KMS-11 (cell line): Measurements from ENCODE around the gene ARHGEF28.

Source experiments
- H2AFZ ChIP-seq: fragments of 200-600 bp; sonication (generic); 2 replicates; pipeline ENCODE4 v1.6.1; 2016; ENCODE audit warnings: antibody characterized with exemption, mixed run types, low read depth
- H3K27ac ChIP-seq: fragments of 200-600 bp; sonication (generic); 2 replicates; pipeline ENCODE4 v1.6.1; 2016; ENCODE audit warnings: mild to moderate bottlenecking, mixed run types
- H3K27me3 ChIP-seq: fragments of 200-600 bp; sonication (generic); 2 replicates; pipeline ENCODE4 v1.6.1; 2017; ENCODE audit warnings: mild to moderate bottlenecking, low read depth, mixed run types, moderate library complexity; ENCODE audit not compliant: insufficient read depth
- H3K36me3 ChIP-seq: fragments of 200-600 bp; sonication (generic); 2 replicates; pipeline ENCODE4 v1.6.1; 2017; ENCODE audit warnings: mild to moderate bottlenecking, mixed run types; ENCODE audit not compliant: insufficient read depth
- H3K4me1 ChIP-seq: fragments of 200-600 bp; sonication (generic); 2 replicates; pipeline ENCODE4 v1.6.1; 2016; ENCODE audit warnings: mild to moderate bottlenecking, low read depth, mixed run types; ENCODE audit not compliant: poor library complexity, severe bottlenecking
- H3K4me2 ChIP-seq: fragments of 200-600 bp; sonication (generic); 2 replicates; pipeline ENCODE4 v1.7.0; 2016; ENCODE audit warnings: mild to moderate bottlenecking, mixed run types
- H3K4me3 ChIP-seq: fragments of 200-600 bp; sonication (generic); IDR thresholded peaks from 2 replicates; pipeline ENCODE4 v1.6.1; 2017; ENCODE audit warnings: low read depth, low read length, mixed read lengths; ENCODE audit not compliant: insufficient read depth
- H3K79me2 ChIP-seq: fragments of 200-600 bp; sonication (generic); 2 replicates; pipeline ENCODE4 v1.6.1; 2016; ENCODE audit warnings: low read depth, mixed run types; ENCODE audit not compliant: insufficient read depth
- H3K9ac ChIP-seq: fragments of 200-600 bp; sonication (generic); 2 replicates; pipeline ENCODE4 v1.6.1; 2016; ENCODE audit warnings: mild to moderate bottlenecking, mixed run types
- H4K20me1 ChIP-seq: fragments of 200-600 bp; sonication (generic); 2 replicates; pipeline ENCODE4 v1.6.1; 2016; ENCODE audit warnings: mild to moderate bottlenecking, mixed run types; ENCODE audit not compliant: insufficient read depth
- CTCF ChIP-seq: fragments of 200-600 bp; sonication (generic); conservative IDR thresholded peaks from 2 replicates; pipeline ENCODE4 v1.6.1; 2017; ENCODE audit warnings: low read depth, mild to moderate bottlenecking, antibody characterized with exemption, low read length, moderate library complexity, mixed read lengths

Gene ARHGEF28

DNA sequence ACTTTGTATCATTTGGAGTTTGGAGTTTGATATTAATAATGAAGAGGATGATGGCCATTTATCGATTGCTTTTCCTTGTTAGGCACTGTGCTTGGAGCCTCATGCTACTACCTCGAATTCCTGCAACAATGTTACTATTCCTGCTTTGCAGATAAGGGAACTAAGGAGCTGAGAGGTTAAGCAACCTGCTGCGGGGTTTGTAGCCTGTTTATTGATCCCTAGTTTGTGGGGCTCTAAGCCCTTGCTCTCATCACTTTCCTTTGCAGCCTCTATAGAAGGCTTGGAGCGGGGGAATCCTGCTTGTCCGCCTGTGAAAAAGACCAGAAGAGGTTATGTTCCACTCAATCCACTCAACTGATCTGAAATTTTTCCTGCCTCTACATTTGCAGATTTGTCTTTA is 15.8 kb downstream of the ARHGEF28 start:
- Histone ChIP-seq H3K36me3 (no peaks in the 10 kb centered on the region), H2AFZ (no peak overlapping the region), H4K20me1 (no peaks in the 10 kb centered on the region), H3K4me1 (no peaks in the 10 kb centered on the region), H3K27ac (no peak overlapping the region), H3K4me2 (no peak overlapping the region), H3K27me3 (no peaks in the 10 kb centered on the region), H3K79me2 (no peaks in the 10 kb centered on the region), H3K9ac (no peak overlapping the region), H3K4me3 (no peak overlapping the region)
- TF ChIP-seq CTCF, result no peak

- no peaks in the 10 kb centered on the region for H3K27me3 ChIP-seq
- no peak overlapping the region for H3K4me3 ChIP-seq
- H3K36me3 ChIP-seq, result no peaks in the 10 kb centered on the region
- no peak overlapping the region for H3K4me2 ChIP-seq
- no peak overlapping the region for H3K27ac ChIP-seq
- H2AFZ ChIP-seq, result no peak overlapping the region
- no peaks in the 10 kb centered on the region for H3K79me2 ChIP-seq
- no peak overlapping the region for H3K9ac ChIP-seq
- H4K20me1 ChIP-seq, result no peaks in the 10 kb centered on the region
- no peaks in the 10 kb centered on the region for H3K4me1 ChIP-seq
- TF ChIP-seq CTCF, result no peak
Observed at GRCh38 chr5:73642344-73642743, 16.3 kb downstream of the ARHGEF28 start.

GRCh38 chr5:73644385-73644963 is 18.5 kb downstream of the ARHGEF28 start:
- no peak for TF ChIP-seq CTCF
- Histone ChIP-seq H4K20me1 (no peaks in the 10 kb centered on the region), H3K4me1 (no peaks in the 10 kb centered on the region), H3K4me2 (no peak overlapping the region), H3K27ac (no peak overlapping the region), H3K36me3 (no peaks in the 10 kb centered on the region), H2AFZ (no peak overlapping the region), H3K9ac (no peak overlapping the region), H3K79me2 (no peaks in the 10 kb centered on the region), H3K4me3 (no peak overlapping the region), H3K27me3 (no peaks in the 10 kb centered on the region)

- Histone ChIP-seq H4K20me1 (no peaks in the 10 kb centered on the region), H3K4me1 (no peaks in the 10 kb centered on the region), H2AFZ (no peak overlapping the region), H3K4me3 (no peak overlapping the region), H3K79me2 (no peaks in the 10 kb centered on the region), H3K9ac (no peak overlapping the region), H3K27me3 (no peaks in the 10 kb centered on the region), H3K4me2 (no peak overlapping the region), H3K36me3 (no peaks in the 10 kb centered on the region), H3K27ac (no peak overlapping the region)
- TF ChIP-seq CTCF, result no peak
Observed at GRCh38 chr5:73647721-73648120, 21.7 kb downstream of the ARHGEF28 start.
